Measurements from ENCODE around the gene KDELR3.
"Not testable (repeated sequence)": the region's sequence is repeated elsewhere in the genome, so short reads cannot be mapped to it uniquely, and the experiment has no call there.

KDELR3 gene

GRCh38 chr22:38456841-38457699 lies 10.8 kb upstream of the KDELR3 start:
- DNase-seq, result no peak

- no peak for DNase-seq
Observed at GRCh38 chr22:38460426-38460840, 7.5 kb upstream of the KDELR3 start.

GRCh38 chr22:38461057-38461413 lies 6.9 kb upstream of the KDELR3 start:
- DNase-seq, result no peak

- peak; percentile 42 to 66 for DNase-seq
Observed at GRCh38 chr22:38461414-38462081, 6.3 kb upstream of the KDELR3 start.

- no peak for DNase-seq
Observed at GRCh38 chr22:38462960-38463784, 4.7 kb upstream of the KDELR3 start.

GRCh38 chr22:38464992-38465672 lies 2.8 kb upstream of the KDELR3 start:
- no peak for DNase-seq

GRCh38 chr22:38465673-38466490 lies 2.0 kb upstream of the KDELR3 start:
- DNase-seq, result no peak

GRCh38 chr22:38467438-38467903 lies 425 bp upstream of the KDELR3 start:
- DNase-seq, result no peak

- DNase-seq, result no peak
Observed at GRCh38 chr22:38468443-38469305, 778 bp downstream of the KDELR3 start.

- no peak for DNase-seq
Observed at GRCh38 chr22:38469306-38469781, 1.4 kb downstream of the KDELR3 start.

- DNase-seq, result not testable (repeated sequence)
Observed at GRCh38 chr22:38470179-38470578, 2.3 kb downstream of the KDELR3 start.

GRCh38 chr22:38471237-38471636 lies 3.3 kb downstream of the KDELR3 start:
- DNase-seq, result no peak

GRCh38 chr22:38474003-38474607 lies 6.2 kb downstream of the KDELR3 start:
- no peak for DNase-seq

- DNase-seq, result no peak
Observed at GRCh38 chr22:38477585-38477984, 9.7 kb downstream of the KDELR3 start.

- DNase-seq, result no peak
Observed at GRCh38 chr22:38479096-38479837, 11.4 kb downstream of the KDELR3 start.

GRCh38 chr22:38481162-38481870 lies 13.4 kb downstream of the KDELR3 start:
- no peak for DNase-seq

GRCh38 chr22:38481871-38482332 lies 14.0 kb downstream of the KDELR3 start:
- DNase-seq, result no peak

GRCh38 chr22:38482662-38483308 lies 14.9 kb downstream of the KDELR3 start:
- DNase-seq, result no peak
